ENCODE results near the gene NPLOC4. TPM values are rescaled to one million over a fixed set of nuclear protein-coding genes. Genes with fewer than 3 reads are reported as not detected.

The NPLOC4 gene
- total and polyA plus RNA-seq, 9 of the 15 experiments (the other 6 are each of a cell fraction or from before 2014, with no cell fraction given) = 1.5 to 116 (median 64.5) TPM

DNA sequence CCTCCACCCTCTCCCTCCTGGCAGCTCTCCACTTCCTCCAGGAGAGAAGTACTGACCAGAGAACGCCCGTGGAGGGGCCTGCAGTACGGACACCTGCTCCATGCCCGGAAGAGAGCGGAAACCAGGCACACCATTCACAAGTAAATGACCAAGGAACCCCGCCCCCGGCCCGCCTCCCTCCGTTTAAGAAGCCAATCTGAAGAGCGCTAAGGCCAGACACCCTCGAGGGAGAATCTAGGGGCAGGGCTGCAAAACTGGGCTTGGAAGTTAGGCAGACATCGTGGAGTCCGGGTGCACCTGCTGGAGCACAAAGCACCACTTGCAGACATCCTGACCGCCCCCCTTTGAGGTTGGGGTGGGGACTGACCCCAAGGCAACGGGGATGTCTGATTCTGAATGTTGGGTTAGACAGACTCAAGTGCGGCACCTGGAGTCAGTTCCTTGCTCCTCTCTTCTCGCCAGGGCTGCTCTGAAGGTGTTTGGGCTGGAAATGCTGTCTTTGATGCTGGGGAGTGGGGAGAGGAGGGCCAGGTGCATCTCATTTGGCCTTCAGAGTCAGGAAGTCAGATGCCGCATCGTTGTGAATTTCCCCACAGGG, 83.8 kb downstream of the NPLOC4 start:
- Histone ChIP-seq H3K4me3 (peak overlapping the region; percentile 97), H3K4me1 (replicated peaks in 1 of 2; ENCODE audit: control insufficient read depth in 2 of 2, insufficient read depth in 2 of 2, low read length in 2 of 2) (peaks cover 28 to 72% of the 10 kb centered on the region in 2 experiments), H3K79me2 (ENCODE audit: control insufficient read depth, insufficient read depth, low read length) (peaks cover 37% of the 10 kb centered on the region), H3K27me3 (ENCODE audit: control insufficient read depth in 2 of 2, insufficient read depth in 2 of 2, low read length in 2 of 2) (no peaks in the 10 kb centered on the region), H2AFZ (ENCODE audit: low read depth, low read length) (peak overlapping the region; percentile 96), H3K36me3 (ENCODE audit: control insufficient read depth, insufficient read depth, low read length) (peaks cover 49% of the 10 kb centered on the region), H3K9ac (ENCODE audit: insufficient read depth in 1 of 2, low read depth in 2 of 2, low read length in 2 of 2) (peak overlapping the region; percentile 89 to 96), H3K9me1 (ENCODE audit: control insufficient read depth, insufficient read depth, low read length) (peaks cover 4% of the 10 kb centered on the region), H3K4me2 (ENCODE audit: insufficient read depth, low read length) (peak overlapping the region; percentile 96), H3K9me3 (replicated peaks; ENCODE audit: control insufficient read depth, insufficient read depth, low read depth, low read length) (no peaks in the 10 kb centered on the region), H4K20me1 (replicated peaks; ENCODE audit: control insufficient read depth, insufficient read depth, low read length) (peaks cover 24% of the 10 kb centered on the region), H3K27ac (ENCODE audit: extremely low read depth, low read depth, low read length) (peak overlapping the region; percentile 90)
- CTCF ChIA-PET (ENCODE audit: low intra/inter-chr PET ratio) = no interaction called here
- WGBS (ENCODE audit: insufficient coverage, low coverage, missing lambda C conversion rate) = 0% methylated on average over 16 of the region's 19 CpGs
- POLR2A ChIA-PET = interaction anchor here (0.8 to 2.4 kb wide), 8 partner anchors 10 to 68 kb away, joined by 3 to 26 read pairs (median 5); no protein-coding TSS in a partner anchor
- DNase-seq (ENCODE audit: extremely low read depth in 1 of 4, low spot score in 3 of 4) = peak; percentile 57 to 91 (median 76)
- FAIRE-seq = no peak
- no TSS peak for BruUV-seq (replicated peaks)
- in situ Hi-C loops (cut with MboI) = no loop called here
- ATAC-seq = peak; percentile 80
- intact Hi-C loops (cut with micrococcal nuclease) = no loop called here
- TF ChIP-seq HNRNPLL (IDR thresholded peaks at IDR 0.05; ENCODE audit: low read depth, low read length, poor library complexity, severe bottlenecking) (peak; percentile 15), SRF (CRISPR knock-in tag; IDR thresholded peaks at IDR 0.05) (no peak), ZFP30 (CRISPR knock-in tag; IDR thresholded peaks at IDR 0.05; ENCODE audit: borderline replicate concordance) (no peak), ZNF717 (CRISPR knock-in tag; IDR thresholded peaks at IDR 0.05) (no peak), SMARCC2 (IDR thresholded peaks at IDR 0.05; ENCODE audit: low read depth) (no peak), HDAC1 (IDR thresholded peaks at IDR 0.05) (peak in 1 of 2 experiments; percentile 37; a peak in 1 of 4 replicates), TBP (optimal IDR thresholded peaks at IDR 0.05; ENCODE audit: low read depth, low read length) (peak; percentile 6), NFYB (IDR thresholded peaks at IDR 0.05; ENCODE audit: extremely low read depth, insufficient read length) (peak; percentile 13), POLR2A (conservative IDR thresholded peaks at IDR 0.05) (peak; percentile 64; the same call in 1 of the 2 replicates), ASH1L (IDR thresholded peaks at IDR 0.05; ENCODE audit: borderline replicate concordance, low read depth, partially characterized antibody) (no peak), ELF1 (tag; IDR thresholded peaks at IDR 0.05) (peak; percentile 25; the same call in 1 of the 2 replicates)
- TF ChIP-seq, protein P1, sequence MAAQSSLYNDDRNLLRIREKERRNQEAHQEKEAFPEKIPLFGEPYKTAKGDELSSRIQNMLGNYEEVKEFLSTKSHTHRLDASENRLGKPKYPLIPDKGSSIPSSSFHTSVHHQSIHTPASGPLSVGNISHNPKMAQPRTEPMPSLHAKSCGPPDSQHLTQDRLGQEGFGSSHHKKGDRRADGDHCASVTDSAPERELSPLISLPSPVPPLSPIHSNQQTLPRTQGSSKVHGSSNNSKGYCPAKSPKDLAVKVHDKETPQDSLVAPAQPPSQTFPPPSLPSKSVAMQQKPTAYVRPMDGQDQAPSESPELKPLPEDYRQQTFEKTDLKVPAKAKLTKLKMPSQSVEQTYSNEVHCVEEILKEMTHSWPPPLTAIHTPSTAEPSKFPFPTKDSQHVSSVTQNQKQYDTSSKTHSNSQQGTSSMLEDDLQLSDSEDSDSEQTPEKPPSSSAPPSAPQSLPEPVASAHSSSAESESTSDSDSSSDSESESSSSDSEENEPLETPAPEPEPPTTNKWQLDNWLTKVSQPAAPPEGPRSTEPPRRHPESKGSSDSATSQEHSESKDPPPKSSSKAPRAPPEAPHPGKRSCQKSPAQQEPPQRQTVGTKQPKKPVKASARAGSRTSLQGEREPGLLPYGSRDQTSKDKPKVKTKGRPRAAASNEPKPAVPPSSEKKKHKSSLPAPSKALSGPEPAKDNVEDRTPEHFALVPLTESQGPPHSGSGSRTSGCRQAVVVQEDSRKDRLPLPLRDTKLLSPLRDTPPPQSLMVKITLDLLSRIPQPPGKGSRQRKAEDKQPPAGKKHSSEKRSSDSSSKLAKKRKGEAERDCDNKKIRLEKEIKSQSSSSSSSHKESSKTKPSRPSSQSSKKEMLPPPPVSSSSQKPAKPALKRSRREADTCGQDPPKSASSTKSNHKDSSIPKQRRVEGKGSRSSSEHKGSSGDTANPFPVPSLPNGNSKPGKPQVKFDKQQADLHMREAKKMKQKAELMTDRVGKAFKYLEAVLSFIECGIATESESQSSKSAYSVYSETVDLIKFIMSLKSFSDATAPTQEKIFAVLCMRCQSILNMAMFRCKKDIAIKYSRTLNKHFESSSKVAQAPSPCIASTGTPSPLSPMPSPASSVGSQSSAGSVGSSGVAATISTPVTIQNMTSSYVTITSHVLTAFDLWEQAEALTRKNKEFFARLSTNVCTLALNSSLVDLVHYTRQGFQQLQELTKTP (IDR thresholded peaks at IDR 0.05; ENCODE audit: low read depth in 1 of 2, partially characterized antibody in 2 of 2) = no peak
- TF ChIP-seq, protein P2, sequence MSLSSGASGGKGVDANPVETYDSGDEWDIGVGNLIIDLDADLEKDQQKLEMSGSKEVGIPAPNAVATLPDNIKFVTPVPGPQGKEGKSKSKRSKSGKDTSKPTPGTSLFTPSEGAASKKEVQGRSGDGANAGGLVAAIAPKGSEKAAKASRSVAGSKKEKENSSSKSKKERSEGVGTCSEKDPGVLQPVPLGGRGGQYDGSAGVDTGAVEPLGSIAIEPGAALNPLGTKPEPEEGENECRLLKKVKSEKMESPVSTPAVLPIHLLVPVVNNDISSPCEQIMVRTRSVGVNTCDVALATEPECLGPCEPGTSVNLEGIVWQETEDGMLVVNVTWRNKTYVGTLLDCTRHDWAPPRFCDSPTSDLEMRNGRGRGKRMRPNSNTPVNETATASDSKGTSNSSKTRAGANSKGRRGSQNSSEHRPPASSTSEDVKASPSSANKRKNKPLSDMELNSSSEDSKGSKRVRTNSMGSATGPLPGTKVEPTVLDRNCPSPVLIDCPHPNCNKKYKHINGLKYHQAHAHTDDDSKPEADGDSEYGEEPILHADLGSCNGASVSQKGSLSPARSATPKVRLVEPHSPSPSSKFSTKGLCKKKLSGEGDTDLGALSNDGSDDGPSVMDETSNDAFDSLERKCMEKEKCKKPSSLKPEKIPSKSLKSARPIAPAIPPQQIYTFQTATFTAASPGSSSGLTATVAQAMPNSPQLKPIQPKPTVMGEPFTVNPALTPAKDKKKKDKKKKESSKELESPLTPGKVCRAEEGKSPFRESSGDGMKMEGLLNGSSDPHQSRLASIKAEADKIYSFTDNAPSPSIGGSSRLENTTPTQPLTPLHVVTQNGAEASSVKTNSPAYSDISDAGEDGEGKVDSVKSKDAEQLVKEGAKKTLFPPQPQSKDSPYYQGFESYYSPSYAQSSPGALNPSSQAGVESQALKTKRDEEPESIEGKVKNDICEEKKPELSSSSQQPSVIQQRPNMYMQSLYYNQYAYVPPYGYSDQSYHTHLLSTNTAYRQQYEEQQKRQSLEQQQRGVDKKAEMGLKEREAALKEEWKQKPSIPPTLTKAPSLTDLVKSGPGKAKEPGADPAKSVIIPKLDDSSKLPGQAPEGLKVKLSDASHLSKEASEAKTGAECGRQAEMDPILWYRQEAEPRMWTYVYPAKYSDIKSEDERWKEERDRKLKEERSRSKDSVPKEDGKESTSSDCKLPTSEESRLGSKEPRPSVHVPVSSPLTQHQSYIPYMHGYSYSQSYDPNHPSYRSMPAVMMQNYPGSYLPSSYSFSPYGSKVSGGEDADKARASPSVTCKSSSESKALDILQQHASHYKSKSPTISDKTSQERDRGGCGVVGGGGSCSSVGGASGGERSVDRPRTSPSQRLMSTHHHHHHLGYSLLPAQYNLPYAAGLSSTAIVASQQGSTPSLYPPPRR (CRISPR knock-in tag; IDR thresholded peaks at IDR 0.05; ENCODE audit: borderline replicate concordance) = no peak

Measured in K562 (cell line).